HCT116 (cell line): Measurements from ENCODE around the gene FGF14. TPM values are rescaled to one million over a fixed set of nuclear protein-coding genes. Genes with fewer than 3 reads are reported as not detected.

Experiments
- ATAC-seq: fragments of 200-7000 bp; cut with Tn5 transposase; 2 replicates; pipeline ENCODE4 v1.9.1; 2020; ENCODE audit warnings: mild to moderate bottlenecking, moderate library complexity
- BruUV-seq: library from RNA; stranded (reverse); fragments of 400-500 nt; replicated peaks from 2 replicates; lab custom pipeline; 2021; lab: Mats Ljungman, UMichigan
- CTCF ChIA-PET: fragments of 300-600 bp; sonication (Branson Sonifier 250); formaldehyde crosslinking; loops from one replicate; lab custom pipeline; 2021; ENCODE audit warnings: antibody characterized with exemption; lab: Charles Lee
- POLR2A ChIA-PET: fragments of 300-600, 350-600 bp; sonication (Branson Sonifier 250); formaldehyde crosslinking; loops from one replicate; lab custom pipeline; 2021; ENCODE audit warnings: antibody characterized with exemption; lab: Charles Lee
- RAD21 ChIA-PET, 2 experiments: fragments of 300-600 bp; sonication (Branson Sonifier 250); formaldehyde crosslinking; loops; one replicate each; lab custom pipeline; 2023; ENCODE audit warnings: low total read pairs in 2 of 2; ENCODE audit not compliant: uncharacterized antibody in 2 of 2, unreplicated experiment in 2 of 2, low non-redundant PET in 1 of 2; lab: Charles Lee
- DNase-seq: peaks from one replicate; pipeline ENCODE4 v3.0.0-alpha.2; 2010; ENCODE audit warnings: low read depth, low spot score
- H2AFZ ChIP-seq: fragments of 200-600 bp; shearing (Covaris generic), sonication (generic); 2 replicates; pipeline ENCODE4 v1.6.1; 2017; ENCODE audit warnings: low read depth, mixed run types, mixed read lengths, antibody characterized with exemption, low read length; ENCODE audit not compliant: poor library complexity, severe bottlenecking
- H3K27ac ChIP-seq: 2 replicates; pipeline ENCODE4 v1.5.1; 2012; ENCODE audit warnings: low read depth, low read length
- H3K27me3 ChIP-seq: fragments of 200-600 bp; sonication (generic); 2 replicates; pipeline ENCODE4 v1.6.1; 2016; ENCODE audit warnings: mixed run types, low read length, mixed read lengths; ENCODE audit not compliant: insufficient read depth
- H3K36me3 ChIP-seq, 2 experiments: fragments of 200-500 bp in 1 of 2; fragments of 200-600 bp in 1 of 2; sonication (Bioruptor generic) in 1 of 2; sonication (generic) in 1 of 2; 2 replicates each; pipeline versions ENCODE4 v1.5.1 to v1.6.1; 2014 to 2016; ENCODE audit warnings: low read length in 2 of 2, inconsistent platforms in 1 of 2, mixed read lengths in 1 of 2, mixed run types in 1 of 2; ENCODE audit not compliant: insufficient read depth in 2 of 2, control insufficient read depth in 1 of 2
- H3K4me1 ChIP-seq, 2 experiments: fragments of 200-600 bp in 1 of 2; sonication (generic) in 1 of 2; 2 replicates each; pipeline versions ENCODE4 v1.5.1 to v1.6.1; 2012 to 2017; ENCODE audit warnings: low read length in 2 of 2, inconsistent platforms in 1 of 2, mild to moderate bottlenecking in 1 of 2, mixed read lengths in 1 of 2, mixed run types in 1 of 2, moderate library complexity in 1 of 2; ENCODE audit not compliant: insufficient read depth in 2 of 2, control insufficient read depth in 1 of 2
- H3K4me2 ChIP-seq: fragments of 200-600 bp; sonication (generic); 2 replicates; pipeline ENCODE4 v1.6.1; 2017; ENCODE audit warnings: mixed run types, low read length, mixed read lengths
- H3K4me3 ChIP-seq, 2 experiments: fragments of 200-600 bp in 1 of 2; sonication (generic) in 1 of 2; replicated peaks in 1 of 2; 2 replicates each; pipeline ENCODE4 v1.5.1; 2011 to 2016; ENCODE audit warnings: low read length in 2 of 2, control low read depth in 1 of 2, low read depth in 1 of 2, mild to moderate bottlenecking in 1 of 2, mixed read lengths in 1 of 2, mixed run types in 1 of 2
- H3K79me2 ChIP-seq: fragments of 200-600 bp; sonication (generic); 2 replicates; pipeline ENCODE4 v1.6.1; 2017; ENCODE audit warnings: mild to moderate bottlenecking, mixed run types, low read length, moderate library complexity, mixed read lengths; ENCODE audit not compliant: insufficient read depth
- H3K9ac ChIP-seq: fragments of 200-600 bp; sonication (generic); 2 replicates; pipeline ENCODE4 v1.6.1; 2016; ENCODE audit warnings: low read length, mixed read lengths
- H3K9me2 ChIP-seq: fragments of 200-600 bp; sonication (generic), shearing (Covaris generic); 2 replicates; pipeline ENCODE4 v1.6.1; 2017; ENCODE audit warnings: mixed run types, mild to moderate bottlenecking, moderate library complexity; ENCODE audit not compliant: insufficient read depth
- H3K9me3 ChIP-seq, 2 experiments: fragments of 200-500 bp in 1 of 2; fragments of 200-600 bp in 1 of 2; sonication (Bioruptor generic) in 1 of 2; sonication (generic) in 1 of 2; 2 replicates each; pipeline ENCODE4 v1.6.1; 2014 to 2017; ENCODE audit warnings: low read length in 2 of 2, mixed read lengths in 2 of 2, inconsistent platforms in 1 of 2, low read depth in 1 of 2, mild to moderate bottlenecking in 1 of 2, mixed run types in 1 of 2, moderate library complexity in 1 of 2; ENCODE audit not compliant: control insufficient read depth in 1 of 2, insufficient read depth in 1 of 2
- H4K20me1 ChIP-seq: fragments of 200-600 bp; sonication (generic), shearing (Covaris generic); 2 replicates; pipeline ENCODE4 v1.6.1; 2017; ENCODE audit warnings: mixed run types, mild to moderate bottlenecking, moderate library complexity; ENCODE audit not compliant: insufficient read depth
- ATF3 ChIP-seq: IDR thresholded peaks from 2 replicates; pipeline ENCODE4 v1.6.1; 2012
- CBX3 ChIP-seq: IDR thresholded peaks from 2 replicates; pipeline ENCODE4 v1.6.1; 2012; ENCODE audit warnings: low read depth
- CEBPB ChIP-seq: IDR thresholded peaks from 2 replicates; pipeline ENCODE4 v1.6.1; 2012; ENCODE audit warnings: low read depth
- EGR1 ChIP-seq: IDR thresholded peaks from 2 replicates; pipeline ENCODE4 v1.6.1; 2012; ENCODE audit warnings: low read depth
- ELF1 ChIP-seq: IDR thresholded peaks from 2 replicates; pipeline ENCODE4 v1.6.1; 2012; ENCODE audit warnings: low read depth, borderline replicate concordance
- EZH2 ChIP-seq: fragments of 200-600 bp; sonication (generic); IDR thresholded peaks from 2 replicates; pipeline ENCODE4 v1.6.1; 2017; ENCODE audit warnings: antibody characterized with exemption, mixed run types
- EZH2phosphoT487 ChIP-seq: fragments of 200-600 bp; IDR thresholded peaks from 2 replicates; pipeline ENCODE4 v1.6.1; 2018; ENCODE audit warnings: antibody characterized with exemption, borderline replicate concordance
- FOSL1 ChIP-seq: IDR thresholded peaks from 2 replicates; pipeline ENCODE4 v1.6.1; 2012; ENCODE audit warnings: low read depth
- JUND ChIP-seq: IDR thresholded peaks from 2 replicates; pipeline ENCODE4 v1.6.1; 2012
- POLR2A ChIP-seq: IDR thresholded peaks from 2 replicates; pipeline ENCODE4 v1.7.0; 2011; ENCODE audit warnings: borderline replicate concordance; ENCODE audit not compliant: insufficient read depth, insufficient read length; ENCODE audit errors: extremely low read depth
- POLR2AphosphoS5 ChIP-seq: IDR thresholded peaks from 2 replicates; pipeline ENCODE4 v1.6.1; 2011; ENCODE audit warnings: mild to moderate bottlenecking, low read depth, low read length, moderate library complexity
- REST ChIP-seq: IDR thresholded peaks from 2 replicates; pipeline ENCODE4 v1.6.1; 2012; ENCODE audit warnings: low read depth
- SIN3A ChIP-seq: IDR thresholded peaks from 2 replicates; pipeline ENCODE4 v1.6.1; 2012; ENCODE audit warnings: low read depth
- SRF ChIP-seq: IDR thresholded peaks from 2 replicates; pipeline ENCODE4 v1.6.1; 2012; ENCODE audit warnings: low read depth
- ZBTB33 ChIP-seq: IDR thresholded peaks from 2 replicates; pipeline ENCODE4 v1.6.1; 2011; ENCODE audit warnings: mild to moderate bottlenecking, low read length, moderate library complexity; ENCODE audit not compliant: insufficient replicate concordance; ENCODE audit errors: extremely low read depth
- ZFX ChIP-seq: fragments of 450-650 bp; IDR thresholded peaks from 2 replicates; pipeline ENCODE4 v1.6.1; 2017
- ZNF274 ChIP-seq: fragments of 200-500 bp; sonication (Bioruptor generic); IDR thresholded peaks from 2 replicates; pipeline ENCODE4 v1.6.1; 2014; ENCODE audit warnings: mild to moderate bottlenecking, low read depth, low read length, inconsistent platforms
- intact Hi-C: fragments of 100-400 bp; cut with micrococcal nuclease; formaldehyde crosslinking; loops from 2 replicates; pipeline ENCODE4 v1.10.0; 2022
- total RNA-seq: library from RNA; stranded (reverse); gene quantifications from one replicate; pipeline ENCODE4 v1.2.1, GENCODE V29; 2021; ENCODE audit not compliant: unreplicated experiment
- TF ChIP-seq, protein P1 (sequence below): IDR thresholded peaks from 2 replicates; pipeline ENCODE4 v1.6.1; 2012

Gene FGF14
- total RNA-seq, 1 experiment from 2014 or later = not detected

DNA sequence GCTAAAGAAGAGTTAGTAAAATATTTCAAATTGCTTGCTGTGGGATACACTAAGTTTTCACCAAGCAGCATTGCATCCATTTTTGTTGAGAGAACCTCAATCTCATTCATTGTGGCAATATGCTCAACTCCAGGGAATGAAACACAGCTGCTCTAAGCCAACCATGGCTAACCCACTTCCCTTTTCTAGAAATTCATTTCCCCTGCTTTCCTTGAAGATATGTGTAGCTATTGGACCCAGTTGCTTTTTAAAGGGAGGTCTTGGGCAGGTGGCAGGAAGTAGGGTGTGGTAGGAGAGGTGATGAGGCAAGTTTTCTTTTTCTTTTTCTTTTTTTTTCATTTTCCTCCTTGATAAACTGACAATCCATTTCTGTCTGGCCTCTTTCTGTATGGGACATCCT is 452.2 kb downstream of the FGF14 start:
- ATAC-seq (no peak), DNase-seq (no peak)
- Histone ChIP-seq H3K27ac (no peak overlapping the region), H3K4me3 (no peak overlapping the region), H3K9me3 (peaks cover 0 to 10% of the 10 kb centered on the region in 2 experiments; a peak in 1 of 4 replicates)
- TF ChIP-seq POLR2AphosphoS5 (no peak), SIN3A (no peak), ZNF274 (no peak), CEBPB (no peak), EGR1 (no peak), ZBTB33 (no peak), EZH2phosphoT487 (no peak), ELF1 (no peak), FOSL1 (no peak), POLR2A (no peak), REST (no peak), ZFX (no peak), CBX3 (no peak), JUND (no peak), ATF3 (no peak), EZH2 (no peak), SRF (no peak)
- TF ChIP-seq, protein P1, sequence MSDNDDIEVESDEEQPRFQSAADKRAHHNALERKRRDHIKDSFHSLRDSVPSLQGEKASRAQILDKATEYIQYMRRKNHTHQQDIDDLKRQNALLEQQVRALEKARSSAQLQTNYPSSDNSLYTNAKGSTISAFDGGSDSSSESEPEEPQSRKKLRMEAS = no peak
- TF ChIP-seq, all 23 proteins: peak for 0
- Histone ChIP-seq H3K4me2 (no peak overlapping the region), H3K36me3 (no peaks in the 10 kb centered on the region), H3K9me2 (no peaks in the 10 kb centered on the region), H2AFZ (no peak overlapping the region), H3K9ac (no peak overlapping the region), H3K79me2 (no peaks in the 10 kb centered on the region), H4K20me1 (no peaks in the 10 kb centered on the region), H3K27me3 (no peaks in the 10 kb centered on the region), H3K4me1 (no peaks in the 10 kb centered on the region)
- ChIA-PET CTCF (no interaction called here), RAD21 (no interaction called here), POLR2A (no interaction called here)
- BruUV-seq = no TSS peak
- intact Hi-C loops = no loop called here
